Endothelial cell of umbilical vein (primary cell): ENCODE data around the gene ANKRD44. TPM values are rescaled to one million over a fixed set of nuclear protein-coding genes. Genes with fewer than 3 reads are reported as not detected.

Source experiments
- BruUV-seq: library from RNA; stranded (reverse); fragments of 400-500 nt; replicated peaks from 2 replicates; lab custom pipeline; 2021; lab: Mats Ljungman, UMichigan
- CTCF ChIA-PET: fragments of 300-600, 350-600 bp; sonication (Branson Sonifier 250); formaldehyde crosslinking; loops from one replicate; lab custom pipeline; 2021; ENCODE audit warnings: antibody characterized with exemption, inconsistent platforms; lab: Charles Lee
- POLR2A ChIA-PET: fragments of 300-600, 350-600 bp; sonication (Branson Sonifier 250); formaldehyde crosslinking; loops from one replicate; lab custom pipeline; 2021; ENCODE audit warnings: antibody characterized with exemption, inconsistent platforms; lab: Charles Lee
- DNase-seq: peaks from one replicate; pipeline ENCODE4 v3.0.0-alpha.2; 2011; ENCODE audit warnings: low read depth, low spot score
- FAIRE-seq: peaks from 2 replicates; lab custom pipeline; 2011; peaks lifted over from hg19 to GRCh38; lab: Jason Lieb, UNC
- H2AFZ ChIP-seq: 2 replicates; pipeline ENCODE4 v1.6.0; 2012; ENCODE audit warnings: low read depth, low read length, control low read depth, inconsistent platforms
- H3K27ac ChIP-seq: 2 replicates; pipeline ENCODE4 v1.5.1; 2011; ENCODE audit warnings: low read depth, mild to moderate bottlenecking, control low read depth, low read length, moderate library complexity; ENCODE audit not compliant: insufficient read depth
- H3K27me3 ChIP-seq, 2 experiments: 2 replicates each; pipeline versions ENCODE4 v1.6.0 to v1.6.1; 2011; ENCODE audit warnings: low read length in 2 of 2, mixed read lengths in 1 of 2; ENCODE audit not compliant: control insufficient read depth in 2 of 2, insufficient read depth in 2 of 2
- H3K36me3 ChIP-seq, 2 experiments: 2 replicates in 1 of 2; 3 replicates in 1 of 2; pipeline ENCODE4 v1.5.1; 2011; ENCODE audit warnings: low read length in 2 of 2, mild to moderate bottlenecking in 1 of 2, moderate library complexity in 1 of 2; ENCODE audit not compliant: control insufficient read depth in 2 of 2, insufficient read depth in 2 of 2; ENCODE audit errors: extremely low read depth in 1 of 2
- H3K4me1 ChIP-seq: 3 replicates; pipeline ENCODE4 v1.5.1; 2011; ENCODE audit warnings: mild to moderate bottlenecking, low read length; ENCODE audit not compliant: control insufficient read depth, insufficient read depth; ENCODE audit errors: extremely low read depth
- H3K4me2 ChIP-seq: 2 replicates; pipeline ENCODE4 v1.6.1; 2011; ENCODE audit warnings: low read length, control low read depth, mixed read lengths; ENCODE audit not compliant: insufficient read depth
- H3K4me3 ChIP-seq, 3 experiments: fragments of 200-600 bp in 1 of 3; sonication (generic), shearing (Covaris generic) in 1 of 3; replicated peaks in 1 of 3; 2 replicates each; pipeline ENCODE4 v1.5.1; 2011 to 2016; ENCODE audit warnings: control low read depth in 3 of 3, low read length in 3 of 3, mild to moderate bottlenecking in 2 of 3, inconsistent platforms in 1 of 3, low read depth in 1 of 3, moderate library complexity in 1 of 3; ENCODE audit not compliant: insufficient read depth in 1 of 3
- H3K79me2 ChIP-seq: 2 replicates; pipeline ENCODE4 v1.6.0; 2012; ENCODE audit warnings: low read length, inconsistent platforms; ENCODE audit not compliant: control insufficient read depth, insufficient read depth
- H3K9ac ChIP-seq: replicated peaks from 2 replicates; pipeline ENCODE3; 2011; ENCODE audit warnings: low read length, control low read depth; ENCODE audit not compliant: insufficient read depth; ENCODE audit errors: extremely low read depth
- H3K9me1 ChIP-seq: replicated peaks from 3 replicates; pipeline ENCODE4 v1.6.0; 2011; ENCODE audit warnings: mild to moderate bottlenecking, low read length; ENCODE audit not compliant: control insufficient read depth, insufficient read depth; ENCODE audit errors: extremely low read depth
- H3K9me3 ChIP-seq: replicated peaks from 2 replicates; pipeline ENCODE4 v1.5.1; 2012; ENCODE audit warnings: low read length, inconsistent platforms; ENCODE audit not compliant: control insufficient read depth, insufficient read depth
- H4K20me1 ChIP-seq: replicated peaks from 2 replicates; pipeline ENCODE3; 2011; ENCODE audit warnings: mild to moderate bottlenecking, low read length; ENCODE audit not compliant: control insufficient read depth, insufficient read depth; ENCODE audit errors: extremely low read depth
- EZH2 ChIP-seq: IDR thresholded peaks from 2 replicates; pipeline ENCODE4 v1.6.1; 2012; ENCODE audit warnings: borderline replicate concordance, low read depth, mild to moderate bottlenecking, moderate library complexity, low read length, inconsistent platforms; ENCODE audit not compliant: severe bottlenecking
- FOS ChIP-seq: IDR thresholded peaks from 2 replicates; pipeline ENCODE4 v1.6.1; 2011; ENCODE audit warnings: mild to moderate bottlenecking, low read length, moderate library complexity, borderline replicate concordance; ENCODE audit not compliant: insufficient read depth
- GATA2 ChIP-seq: IDR thresholded peaks from 2 replicates; pipeline ENCODE4 v1.7.0; 2011; ENCODE audit warnings: low read depth, mild to moderate bottlenecking, moderate library complexity, mixed read lengths, low read length; ENCODE audit not compliant: insufficient read length, insufficient read depth
- JUN ChIP-seq: IDR thresholded peaks from 2 replicates; pipeline ENCODE4 v1.6.1; 2011; ENCODE audit warnings: borderline replicate concordance, low read depth; ENCODE audit not compliant: insufficient read length, insufficient read depth
- MYC ChIP-seq: IDR thresholded peaks from one replicate; pipeline ENCODE4 v1.6.1; 2011; ENCODE audit warnings: mild to moderate bottlenecking, low read depth, low read length
- POLR2AphosphoS5 ChIP-seq: IDR thresholded peaks from 2 replicates; pipeline ENCODE4 v1.6.1; 2012; ENCODE audit warnings: low read depth, mild to moderate bottlenecking, control low read depth, low read length, moderate library complexity; ENCODE audit not compliant: insufficient read depth
- dilution Hi-C: fragments of 300-500 bp; cut with MboI; formaldehyde crosslinking; loops from one replicate; pipeline ENCODE4 v1.15.0; 2019; ENCODE audit warnings: low sequenced_read_pairs; ENCODE audit not compliant: extremely low pct_ligation_motif_present
- intact Hi-C: fragments of 100-400 bp; cut with micrococcal nuclease; formaldehyde crosslinking; loops from one replicate; pipeline ENCODE4 v1.10.0; 2022
- polyA plus RNA-seq, 4 experiments: library from polyadenylated mRNA; depleted of rRNA in 3 of 4; stranded (reverse) in 3 of 4; unstranded in 1 of 4; fragments of >200 nt; gene quantifications; 2 replicates each; pipeline versions ENCODE4 v1.2.1 to v1.2.3, GENCODE V29; 2011 to 2012; ENCODE audit warnings: missing spikeins in 1 of 4
- total RNA-seq: library from RNA; stranded (reverse); gene quantifications from 2 replicates; pipeline ENCODE4 v1.2.3, GENCODE V29; 2021
- TF ChIP-seq, protein P1 (sequence below): IDR thresholded peaks from 2 replicates; pipeline ENCODE4 v1.6.1; 2011; ENCODE audit not compliant: insufficient read depth, insufficient read length
- TF ChIP-seq, protein P2 (sequence below), 2 donors: IDR thresholded peaks; 1 replicate in 1 of 2; 2 replicates in 1 of 2; pipeline ENCODE4 v1.5.1; 2011; ENCODE audit warnings: low read length in 2 of 2, mild to moderate bottlenecking in 2 of 2, moderate library complexity in 2 of 2, control low read depth in 1 of 2, inconsistent platforms in 1 of 2, low read depth in 1 of 2; ENCODE audit not compliant: insufficient read depth in 1 of 2; ENCODE audit errors: extremely low read depth in 1 of 2

Gene ANKRD44
- total and polyA plus RNA-seq, 2 donors (not counting 3 experiments of a cell fraction or from before 2014, with no cell fraction given): 3.4 to 6.1 TPM

DNA sequence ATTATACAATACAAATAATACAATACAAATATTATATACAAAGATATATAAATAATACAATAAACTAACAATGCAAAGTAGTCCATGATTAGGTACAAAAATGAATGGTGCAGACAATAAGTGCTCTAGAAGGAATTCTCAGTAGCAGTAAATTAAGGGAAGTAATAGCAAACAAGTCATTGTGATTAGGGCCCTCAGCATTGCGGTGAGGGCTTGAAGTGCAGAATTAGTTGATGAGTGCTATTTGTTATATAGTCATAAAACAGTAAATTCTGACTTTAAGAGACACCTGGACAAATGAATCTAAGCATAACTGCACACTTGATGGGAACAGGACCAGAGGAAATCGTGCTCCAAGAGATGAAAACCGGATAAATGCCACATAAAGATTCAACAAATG lies 74.9 kb downstream of the ANKRD44 start:
- no peak overlapping the region for H3K4me3 ChIP-seq
- POLR2A ChIA-PET: no interaction called here
- no peaks in the 10 kb centered on the region for H3K9me3 ChIP-seq
- H4K20me1 ChIP-seq: no peaks in the 10 kb centered on the region
- H3K4me2 ChIP-seq: no peak overlapping the region
- TF ChIP-seq JUN (no peak), FOS (no peak), POLR2AphosphoS5 (no peak), MYC (no peak), GATA2 (no peak), EZH2 (no peak)
- TF ChIP-seq, protein P1, sequence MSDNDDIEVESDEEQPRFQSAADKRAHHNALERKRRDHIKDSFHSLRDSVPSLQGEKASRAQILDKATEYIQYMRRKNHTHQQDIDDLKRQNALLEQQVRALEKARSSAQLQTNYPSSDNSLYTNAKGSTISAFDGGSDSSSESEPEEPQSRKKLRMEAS: no peak
- TF ChIP-seq, protein P2, sequence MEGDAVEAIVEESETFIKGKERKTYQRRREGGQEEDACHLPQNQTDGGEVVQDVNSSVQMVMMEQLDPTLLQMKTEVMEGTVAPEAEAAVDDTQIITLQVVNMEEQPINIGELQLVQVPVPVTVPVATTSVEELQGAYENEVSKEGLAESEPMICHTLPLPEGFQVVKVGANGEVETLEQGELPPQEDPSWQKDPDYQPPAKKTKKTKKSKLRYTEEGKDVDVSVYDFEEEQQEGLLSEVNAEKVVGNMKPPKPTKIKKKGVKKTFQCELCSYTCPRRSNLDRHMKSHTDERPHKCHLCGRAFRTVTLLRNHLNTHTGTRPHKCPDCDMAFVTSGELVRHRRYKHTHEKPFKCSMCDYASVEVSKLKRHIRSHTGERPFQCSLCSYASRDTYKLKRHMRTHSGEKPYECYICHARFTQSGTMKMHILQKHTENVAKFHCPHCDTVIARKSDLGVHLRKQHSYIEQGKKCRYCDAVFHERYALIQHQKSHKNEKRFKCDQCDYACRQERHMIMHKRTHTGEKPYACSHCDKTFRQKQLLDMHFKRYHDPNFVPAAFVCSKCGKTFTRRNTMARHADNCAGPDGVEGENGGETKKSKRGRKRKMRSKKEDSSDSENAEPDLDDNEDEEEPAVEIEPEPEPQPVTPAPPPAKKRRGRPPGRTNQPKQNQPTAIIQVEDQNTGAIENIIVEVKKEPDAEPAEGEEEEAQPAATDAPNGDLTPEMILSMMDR (IDR thresholded peaks at IDR 0.05; ENCODE audit: extremely low read depth in 1 of 2, insufficient read depth in 1 of 2, low read depth in 1 of 2, low read length in 2 of 2): no peak
- no peaks in the 10 kb centered on the region for H3K36me3 ChIP-seq
- no peak overlapping the region for H3K27ac ChIP-seq
- no peaks in the 10 kb centered on the region for H3K9me1 ChIP-seq
- dilution Hi-C loops: no loop called here
- FAIRE-seq: no peak
- no peaks in the 10 kb centered on the region for H3K27me3 ChIP-seq
- intact Hi-C loops: no loop called here
- H3K4me1 ChIP-seq: no peaks in the 10 kb centered on the region
- H3K79me2 ChIP-seq: no peaks in the 10 kb centered on the region
- CTCF ChIA-PET: no interaction called here
- no peak overlapping the region for H2AFZ ChIP-seq
- DNase-seq: no peak
- H3K9ac ChIP-seq: no peak overlapping the region
- BruUV-seq: no TSS peak
